Retinal pigment epithelial cell (primary cell): ENCODE measurements around the gene PLAC9.

ENCODE experiments used
- DNase-seq: peaks from one replicate; pipeline ENCODE4 v3.0.0-alpha.2; 2010; ENCODE audit warnings: low read depth
- H3K4me3 ChIP-seq: 2 replicates; pipeline ENCODE4 v1.5.1; 2011; ENCODE audit warnings: mild to moderate bottlenecking, low read length, control low read depth, moderate library complexity
- CTCF ChIP-seq: conservative IDR thresholded peaks from 2 replicates; pipeline ENCODE4 v1.5.1; 2011; ENCODE audit warnings: low read depth, low read length, control low read depth, inconsistent platforms

Gene PLAC9

GRCh38 chr10:80174641-80175395, 42.3 kb downstream of the PLAC9 start:
- no peak for TF ChIP-seq CTCF
- no peak for DNase-seq
- no peak overlapping the region for H3K4me3 ChIP-seq

DNA sequence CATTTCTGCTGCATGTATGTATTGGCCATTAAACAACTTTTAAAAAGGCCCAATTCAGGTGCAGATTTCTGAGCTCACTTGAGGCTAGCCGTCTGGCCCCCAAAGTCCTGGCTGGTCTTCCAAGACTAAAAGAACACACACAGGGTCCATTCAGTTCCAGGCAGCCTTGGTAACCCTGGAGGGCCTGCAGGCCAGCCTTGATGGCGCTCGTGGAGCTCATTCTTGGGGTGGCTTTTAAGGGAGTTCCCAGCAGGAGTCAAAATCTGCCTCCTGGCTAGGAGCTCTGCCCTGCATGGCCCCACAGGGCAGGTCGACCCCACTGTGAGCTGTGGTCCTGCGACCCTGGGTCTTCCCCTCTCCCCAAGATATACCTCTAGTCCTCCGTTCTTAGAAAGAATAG, 44.0 kb downstream of the PLAC9 start:
- no peak for DNase-seq
- no peak overlapping the region for H3K4me3 ChIP-seq
- TF ChIP-seq CTCF: no peak

GRCh38 chr10:80177781-80178636, 45.5 kb downstream of the PLAC9 start:
- DNase-seq: no peak
- TF ChIP-seq CTCF: no peak
- H3K4me3 ChIP-seq: no peak overlapping the region

DNA sequence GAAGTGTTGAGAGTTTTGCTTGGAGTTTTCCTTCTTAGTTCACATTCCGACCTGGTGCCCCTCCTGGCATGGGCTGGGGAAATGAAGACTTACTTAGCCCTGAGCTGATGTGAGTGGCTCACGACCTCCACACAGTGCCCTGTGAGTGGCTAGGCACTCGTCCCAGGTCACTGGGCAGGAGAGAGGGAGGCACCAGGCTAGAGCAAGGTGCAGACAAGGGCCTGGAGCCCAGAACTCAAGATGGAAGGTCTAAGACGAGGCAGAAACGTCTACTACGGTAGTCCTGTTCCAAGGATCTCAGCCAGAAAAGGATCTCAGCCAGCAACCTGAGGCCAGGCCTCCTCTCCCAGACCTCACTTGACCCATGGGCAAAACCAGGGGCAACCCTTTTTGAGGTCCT, 50.5 kb downstream of the PLAC9 start:
- TF ChIP-seq CTCF: no peak
- no peak for DNase-seq
- no peak overlapping the region for H3K4me3 ChIP-seq

DNA sequence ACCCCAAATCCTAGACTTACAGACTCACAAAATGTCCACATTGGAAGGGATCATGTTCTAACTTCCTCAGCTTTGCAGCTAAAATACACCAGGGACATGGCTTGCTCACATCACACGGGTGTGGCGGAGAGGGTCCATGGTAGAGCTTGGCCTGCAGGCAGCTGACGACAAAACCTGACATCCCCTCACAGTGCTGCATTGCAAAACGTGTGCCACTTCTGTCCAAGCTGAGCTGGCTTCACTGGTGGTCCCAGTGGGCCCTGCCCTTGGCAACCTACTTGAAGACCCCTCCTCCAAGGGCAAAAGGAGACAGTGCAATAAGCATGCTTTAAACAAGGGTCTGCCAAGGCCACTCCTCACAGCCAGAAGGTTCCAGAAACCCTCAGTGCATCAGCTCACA, 50.9 kb downstream of the PLAC9 start:
- no peak for DNase-seq
- H3K4me3 ChIP-seq: no peak overlapping the region
- no peak for TF ChIP-seq CTCF

GRCh38 chr10:80184291-80184690, 51.8 kb downstream of the PLAC9 start:
- DNase-seq: no peak
- no peak for TF ChIP-seq CTCF
- no peak overlapping the region for H3K4me3 ChIP-seq
